IMR-90 (cell line): Measurements from ENCODE around the gene INPP5F. TPM values are rescaled to one million over a fixed set of nuclear protein-coding genes. Genes with fewer than 3 reads are reported as not detected.

Source experiments
- ATAC-seq: fragments of 200-7000 bp; cut with Tn5 transposase; 2 replicates; pipeline ENCODE4 v1.9.1; 2020; ENCODE audit warnings: low read depth, mild to moderate bottlenecking, moderate library complexity
- BruUV-seq: library from RNA; stranded (reverse); fragments of 400-500 nt; replicated peaks from 2 replicates; lab custom pipeline; 2021; lab: Mats Ljungman, UMichigan
- CTCF ChIA-PET: fragments of 300-600 bp; formaldehyde crosslinking; extraction: SDS; loops from one replicate; lab custom pipeline; 2021; ENCODE audit warnings: antibody characterized with exemption; lab: Yijun Ruan, JAX
- POLR2A ChIA-PET: fragments of 300-600 bp; sonication (Branson Sonifier 250); formaldehyde crosslinking; loops from one replicate; lab custom pipeline; 2022; ENCODE audit warnings: antibody characterized with exemption; ENCODE audit not compliant: unreplicated experiment; lab: Charles Lee
- DNase-seq: peaks from one replicate; pipeline ENCODE4 v3.0.0; 2013
- H2AFZ ChIP-seq: replicated peaks from 2 replicates; pipeline ENCODE3; 2013; ENCODE audit warnings: low read length, mild to moderate bottlenecking; ENCODE audit not compliant: poor library complexity
- H2AK5ac ChIP-seq: 2 replicates; pipeline ENCODE4 v1.6.1; 2013; ENCODE audit warnings: low read depth, low read length, inconsistent platforms
- H2AK9ac ChIP-seq: replicated peaks from 2 replicates; pipeline ENCODE3; 2013; ENCODE audit warnings: mild to moderate bottlenecking, low read depth, low read length, moderate library complexity; ENCODE audit not compliant: poor library complexity
- H2BK120ac ChIP-seq: 2 replicates; pipeline ENCODE4 v1.6.1; 2013; ENCODE audit warnings: low read depth, low read length, inconsistent platforms
- H2BK15ac ChIP-seq: 3 replicates; pipeline ENCODE4 v1.6.1; 2013; ENCODE audit warnings: low read depth, low read length, inconsistent platforms
- H2BK20ac ChIP-seq: 2 replicates; pipeline ENCODE4 v1.6.1; 2013; ENCODE audit warnings: low read depth, mild to moderate bottlenecking, inconsistent platforms, low read length, moderate library complexity
- H2BK5ac ChIP-seq: 2 replicates; pipeline ENCODE4 v1.6.1; 2013; ENCODE audit warnings: mild to moderate bottlenecking, low read depth, low read length, inconsistent platforms; ENCODE audit not compliant: poor library complexity, severe bottlenecking
- H3K14ac ChIP-seq: replicated peaks from 2 replicates; pipeline ENCODE4 v1.6.1; 2013; ENCODE audit warnings: low read depth, low read length, inconsistent platforms
- H3K18ac ChIP-seq: 2 replicates; pipeline ENCODE4 v1.6.1; 2013; ENCODE audit warnings: low read depth, low read length, control low read depth
- H3K23ac ChIP-seq: 2 replicates; pipeline ENCODE4 v1.6.1; 2013; ENCODE audit warnings: low read depth, low read length, inconsistent platforms
- H3K27ac ChIP-seq: 2 replicates; pipeline ENCODE4 v1.5.1; 2013; ENCODE audit warnings: mild to moderate bottlenecking, control low read depth, low read length; ENCODE audit not compliant: insufficient read depth
- H3K27me3 ChIP-seq: 2 replicates; pipeline ENCODE4 v1.6.1; 2013; ENCODE audit warnings: low read length; ENCODE audit not compliant: control insufficient read depth, insufficient read depth
- H3K36me3 ChIP-seq: 2 replicates; pipeline ENCODE4 v1.6.1; 2013; ENCODE audit warnings: low read length, mixed read lengths; ENCODE audit not compliant: control insufficient read depth, insufficient read depth
- H3K4ac ChIP-seq: 2 replicates; pipeline ENCODE4 v1.6.1; 2013; ENCODE audit warnings: low read depth, low read length, inconsistent platforms
- H3K4me1 ChIP-seq: 2 replicates; pipeline ENCODE4 v1.6.1; 2013; ENCODE audit warnings: low read length, mixed read lengths; ENCODE audit not compliant: control insufficient read depth, insufficient read depth
- H3K4me2 ChIP-seq: 2 replicates; pipeline ENCODE4 v1.6.1; 2013; ENCODE audit warnings: low read depth, mild to moderate bottlenecking, control low read depth, low read length, moderate library complexity
- H3K4me3 ChIP-seq: 2 replicates; pipeline ENCODE4 v1.5.1; 2013; ENCODE audit warnings: low read depth, mild to moderate bottlenecking, control low read depth, low read length, moderate library complexity; ENCODE audit not compliant: insufficient read depth
- H3K56ac ChIP-seq: 2 replicates; pipeline ENCODE4 v1.6.1; 2013; ENCODE audit warnings: low read length, inconsistent platforms; ENCODE audit not compliant: insufficient read depth; ENCODE audit errors: extremely low read depth
- H3K79me1 ChIP-seq, 2 experiments: 2 replicates each; pipeline ENCODE4 v1.6.1; 2013; ENCODE audit warnings: low read length in 2 of 2, inconsistent platforms in 1 of 2, low read depth in 1 of 2
- H3K9ac ChIP-seq: 2 replicates; pipeline ENCODE4 v1.6.1; 2013; ENCODE audit warnings: low read depth, low read length, control low read depth
- H3K9me1 ChIP-seq: 2 replicates; pipeline ENCODE4 v1.6.1; 2013; ENCODE audit warnings: low read length, inconsistent platforms; ENCODE audit not compliant: insufficient read depth
- H3K9me3 ChIP-seq: 2 replicates; pipeline ENCODE4 v1.6.1; 2013; ENCODE audit warnings: low read length; ENCODE audit not compliant: control insufficient read depth, insufficient read depth
- H4K20me1 ChIP-seq: 2 replicates; pipeline ENCODE4 v1.6.1; 2013; ENCODE audit warnings: low read length, inconsistent platforms; ENCODE audit not compliant: insufficient read depth
- H4K5ac ChIP-seq: 2 replicates; pipeline ENCODE4 v1.6.1; 2013; ENCODE audit warnings: mild to moderate bottlenecking, low read depth, low read length, control low read depth
- H4K8ac ChIP-seq, 2 experiments: 2 replicates each; pipeline ENCODE4 v1.6.1; 2013; ENCODE audit warnings: low read depth in 2 of 2, low read length in 2 of 2, control low read depth in 1 of 2, inconsistent platforms in 1 of 2
- H4K91ac ChIP-seq: 2 replicates; pipeline ENCODE4 v1.6.1; 2013; ENCODE audit warnings: low read depth, low read length, inconsistent platforms; ENCODE audit not compliant: insufficient read depth
- BHLHE40 ChIP-seq: fragments of 150-350 bp; IDR thresholded peaks from 2 replicates; pipeline ENCODE4 v1.6.1; 2016; ENCODE audit warnings: mild to moderate bottlenecking, low read depth, low read length
- POLR2A ChIP-seq: IDR thresholded peaks from 2 replicates; pipeline ENCODE4 v1.6.1; 2012; ENCODE audit warnings: mild to moderate bottlenecking, low read depth, low read length
- WGBS, 2 experiments: methylation state at CpG; one replicate each; pipeline versions ENCODE4 v1.1.5 to v1.1.7; 2013; ENCODE audit warnings: missing lambda C conversion rate in 2 of 2; ENCODE audit not compliant: insufficient read length in 1 of 2; ENCODE audit errors: extremely low coverage in 2 of 2; 5-methylcytosine and 5-hydroxymethylcytosine counted together
- dilution Hi-C: fragments of 300-500 bp; cut with HindIII; formaldehyde crosslinking; loops from one replicate; pipeline ENCODE4 v1.14.3; 2018; ENCODE audit warnings: low sequenced_read_pairs; ENCODE audit not compliant: unreplicated experiment
- in situ Hi-C: fragments of 300-500 bp; cut with MboI; formaldehyde crosslinking; loops from 3 replicates; pipeline ENCODE4 v1.14.3; 2019; ENCODE audit warnings: low sequenced_read_pairs, inconsistent platforms, mixed read lengths
- intact Hi-C: fragments of 100-400 bp; cut with micrococcal nuclease; formaldehyde crosslinking; loops from 2 replicates; pipeline ENCODE4 v1.10.0; 2022
- polyA plus RNA-seq, 3 experiments: library from polyadenylated mRNA; depleted of rRNA; stranded (reverse); fragments of >200 nt; gene quantifications; 2 replicates each; pipeline ENCODE4 v1.2.3, GENCODE V29; 2012; ENCODE audit warnings: low replicate concordance in 1 of 3
- total RNA-seq: library from RNA; depleted of rRNA; stranded (reverse); fragments of >200 nt; gene quantifications from 2 replicates; pipeline ENCODE4 v1.2.3, GENCODE V29; 2012

The INPP5F gene
- total and polyA plus RNA-seq, 2 of the 4 experiments (the other 2 are of a cell fraction) = 19.0 to 29.6 TPM

- H3K9me3 ChIP-seq = no peaks in the 10 kb centered on the region
- H3K4ac ChIP-seq = peak overlapping the region; percentile 79
- POLR2A ChIA-PET = interaction anchor here (0.6 to 1.3 kb wide), 2 partner anchors 12 to 142 kb away, joined by 3 to 10 read pairs; no protein-coding TSS in a partner anchor
- H4K91ac ChIP-seq = peak overlapping the region; percentile 43; the same call in 1 of the 2 replicates
- H4K5ac ChIP-seq = peak overlapping the region; percentile 65; the same call in 1 of the 2 replicates
- peak overlapping the region; percentile 79 for H3K4me3 ChIP-seq
- H3K18ac ChIP-seq = peak overlapping the region; percentile 65; the same call in 1 of the 2 replicates
- 1% methylated on average over 25 of the region's 32 CpGs; no CpG with 5 or more reads in 1 of the 2 experiments for WGBS, 2 experiments
- peaks cover 16 to 30% of the 10 kb centered on the region in 2 experiments; a peak in 3 of 4 replicates for H3K79me1 ChIP-seq
- H2BK20ac ChIP-seq = no peak overlapping the region
- no peaks in the 10 kb centered on the region for H3K27me3 ChIP-seq
- peak overlapping the region; percentile 77 for H2AK9ac ChIP-seq
- H2AK5ac ChIP-seq = peak overlapping the region; percentile 71; the same call in 1 of the 2 replicates
- H3K23ac ChIP-seq = peak overlapping the region; percentile 92
- TF ChIP-seq POLR2A (peak; percentile 60), BHLHE40 (no peak)
- BruUV-seq = no TSS peak
- H3K36me3 ChIP-seq = no peaks in the 10 kb centered on the region
- H4K8ac ChIP-seq = peak overlapping the region; percentile 78 to 84
- in situ Hi-C loops (no loop called here), intact Hi-C loops (loop anchor here (2.0 kb wide), 1 partner anchor 129 kb away; the partner anchor contains the start of gene TIAL1), dilution Hi-C loops (no loop called here)
- H3K4me2 ChIP-seq = peak overlapping the region; percentile 88
- peak overlapping the region; percentile 98 for H2AFZ ChIP-seq
- peak overlapping the region; percentile 67 for H3K14ac ChIP-seq
- no peak for DNase-seq
- no peak overlapping the region for H2BK15ac ChIP-seq
- 0 out of 2 replicates have a peak, but pooled peaks cover 3% of the 10 kb centered on the region for H3K9me1 ChIP-seq
- no peaks in the 10 kb centered on the region for H4K20me1 ChIP-seq
- peak overlapping the region; percentile 92 for H3K27ac ChIP-seq
- CTCF ChIA-PET = interaction anchor here (0.5 to 2.0 kb wide), 5 partner anchors 9 to 526 kb away, joined by 3 to 6 read pairs (median 4); no protein-coding TSS in a partner anchor
- peak overlapping the region; percentile 83 for H3K9ac ChIP-seq
- peak overlapping the region; percentile 60; the same call in 1 of the 2 replicates for H2BK120ac ChIP-seq
- peaks cover 8% of the 10 kb centered on the region for H3K4me1 ChIP-seq
- H3K56ac ChIP-seq = 0 out of 2 replicates have a peak overlapping the region, but pooled peaks have one; percentile 47
- no peak for ATAC-seq
- peak overlapping the region; percentile 88 for H2BK5ac ChIP-seq
Observed at GRCh38 chr10:119725517-119725827, 378 bp upstream of the INPP5F start.
